ENCODE data around the gene ALOX12.

The ALOX12 gene

GRCh38 chr17:7022781-7023571 lies 27.1 kb downstream of the ALOX12 start, which contains the start of gene BCL6B:
BCL6B (plus strand) TSS chr17:7023050; CDS start chr17:7023672, 622 bp downstream.
- no peak for DNase-seq

GRCh38 chr17:7023576-7024401 lies 27.9 kb downstream of the ALOX12 start:
- no peak for DNase-seq

GRCh38 chr17:7024402-7024785 lies 28.5 kb downstream of the ALOX12 start:
- DNase-seq: no peak

- DNase-seq: no peak
Measured at GRCh38 chr17:7025245-7025644, 29.4 kb downstream of the ALOX12 start.

GRCh38 chr17:7026471-7027115 lies 30.7 kb downstream of the ALOX12 start:
- no peak for DNase-seq

GRCh38 chr17:7027335-7027734 lies 31.5 kb downstream of the ALOX12 start:
- no peak for DNase-seq

GRCh38 chr17:7029096-7029495 lies 33.2 kb downstream of the ALOX12 start:
- no peak for DNase-seq

GRCh38 chr17:7029659-7030058 lies 33.8 kb downstream of the ALOX12 start:
- no peak for DNase-seq

- no peak for DNase-seq
Measured at GRCh38 chr17:7034955-7035590, 39.2 kb downstream of the ALOX12 start.

GRCh38 chr17:7035591-7036368 lies 39.9 kb downstream of the ALOX12 start, which contains the start of gene SLC16A13:
SLC16A13 (plus strand) TSS chr17:7036015; CDS start chr17:7036383, 368 bp downstream.
- peak; percentile 67 for DNase-seq

- DNase-seq: no peak
Measured at GRCh38 chr17:7038025-7038862, 42.4 kb downstream of the ALOX12 start.

GRCh38 chr17:7039832-7040231 lies 44.0 kb downstream of the ALOX12 start:
- DNase-seq: no peak

- no peak for DNase-seq
Measured at GRCh38 chr17:7041607-7042500, 46.0 kb downstream of the ALOX12 start.

- no peak for DNase-seq
Measured at GRCh38 chr17:7042501-7043181, 46.8 kb downstream of the ALOX12 start.

- no peak for DNase-seq
Measured at GRCh38 chr17:7043182-7043496, 47.3 kb downstream of the ALOX12 start.

GRCh38 chr17:7043497-7044198 lies 47.8 kb downstream of the ALOX12 start, which contains the start of gene SLC16A11:
SLC16A11 (minus strand) TSS chr17:7044092; CDS start chr17:7043513, 579 bp downstream.
- no peak for DNase-seq

- DNase-seq: no peak
Measured at GRCh38 chr17:7045492-7046126, 49.8 kb downstream of the ALOX12 start.

- no peak for DNase-seq
Measured at GRCh38 chr17:7046127-7046724, 50.4 kb downstream of the ALOX12 start.
